ENCODE data around the gene COBLL1.
"Not testable (repeated sequence)": the region's sequence is repeated elsewhere in the genome, so short reads cannot be mapped to it uniquely, and the experiment has no call there.

COBLL1 gene

DNA sequence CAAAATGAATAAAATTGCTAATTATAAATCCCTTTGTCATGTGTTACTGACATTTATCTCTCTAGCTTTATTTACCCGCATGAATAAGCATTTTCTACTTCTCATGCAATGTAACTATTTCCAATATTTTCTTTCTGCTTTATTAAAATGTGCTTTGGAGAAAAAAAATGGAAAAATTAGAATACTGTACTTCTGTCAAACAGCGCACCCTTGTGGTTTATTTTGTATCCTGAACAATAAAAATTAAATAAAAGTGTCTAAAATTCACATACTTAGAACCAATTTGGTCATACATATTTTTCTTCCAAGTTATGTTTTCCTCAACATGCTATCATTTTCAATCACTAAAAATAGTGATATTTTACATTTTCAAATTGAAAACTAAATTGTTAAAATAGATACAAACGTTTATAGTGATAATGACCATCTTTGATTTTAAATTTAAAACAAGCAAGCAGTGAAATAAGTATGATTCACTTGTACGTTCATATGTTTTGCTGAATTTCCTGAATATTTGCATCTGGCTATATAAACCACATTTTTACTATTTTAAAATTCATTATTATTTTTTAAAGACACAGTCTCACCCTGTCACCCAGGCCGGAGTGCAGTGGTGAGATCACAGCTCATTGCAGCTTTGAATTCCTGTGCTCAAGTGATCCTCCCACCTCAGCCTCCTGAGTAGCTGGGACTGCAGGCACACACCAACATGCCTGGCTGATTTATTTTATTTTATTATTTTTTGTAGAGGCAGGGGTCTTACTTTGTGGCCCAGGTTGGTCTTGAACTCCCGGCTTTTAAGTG is 124.4 kb downstream of the COBLL1 start:
- no peaks in the 10 kb centered on the region for H3K27me3 ChIP-seq (ENCODE audit: insufficient read depth, low read depth, severe bottlenecking)
- H3K27ac ChIP-seq, result no peak overlapping the region
- no peaks in the 10 kb centered on the region for H3K9me3 ChIP-seq (ENCODE audit: severe bottlenecking)
- TF ChIP-seq CTCF (IDR thresholded peaks at IDR 0.05; ENCODE audit: low read depth, low read length), result no peak
- H3K4me3 ChIP-seq (ENCODE audit: low read depth, low read length), result no peak overlapping the region
- H3K36me3 ChIP-seq, result no peaks in the 10 kb centered on the region
- no peak for DNase-seq

GRCh38 chr2:164714471-164714870 is 127.2 kb downstream of the COBLL1 start:
- Histone ChIP-seq H3K9me3 (ENCODE audit: severe bottlenecking) (no peaks in the 10 kb centered on the region), H3K27me3 (ENCODE audit: insufficient read depth, low read depth, severe bottlenecking) (no peaks in the 10 kb centered on the region), H3K4me3 (ENCODE audit: low read depth, low read length) (no peak overlapping the region), H3K36me3 (no peaks in the 10 kb centered on the region), H3K27ac (no peak overlapping the region)
- no peak for TF ChIP-seq CTCF (IDR thresholded peaks at IDR 0.05; ENCODE audit: low read depth, low read length)
- peak; percentile 34 for DNase-seq

DNA sequence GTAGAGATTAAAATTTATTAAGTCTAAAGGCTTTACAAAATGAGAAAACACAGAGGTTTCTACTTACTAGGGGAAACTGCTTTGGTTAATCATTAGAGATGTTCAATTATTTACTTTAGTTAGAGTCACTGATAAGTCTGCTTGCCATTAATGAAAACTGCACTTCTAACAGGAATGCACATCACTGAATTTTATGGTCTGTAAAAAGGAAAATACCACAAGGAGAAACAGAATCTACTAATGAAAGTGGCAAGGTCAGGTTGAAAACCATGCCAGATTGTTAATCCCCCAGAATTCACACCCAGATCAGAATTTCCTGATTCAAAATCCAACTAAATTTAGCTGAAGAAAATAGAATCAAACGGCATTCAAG is 129.9 kb downstream of the COBLL1 start:
- no peaks in the 10 kb centered on the region for H3K27me3 ChIP-seq (ENCODE audit: insufficient read depth, low read depth, severe bottlenecking)
- H3K27ac ChIP-seq, result no peak overlapping the region
- no peaks in the 10 kb centered on the region for H3K36me3 ChIP-seq
- no peak overlapping the region for H3K4me3 ChIP-seq (ENCODE audit: low read depth, low read length)
- TF ChIP-seq CTCF (IDR thresholded peaks at IDR 0.05; ENCODE audit: low read depth, low read length), result no peak
- no peaks in the 10 kb centered on the region for H3K9me3 ChIP-seq (ENCODE audit: severe bottlenecking)
- DNase-seq, result no peak

- no peak for DNase-seq
- Histone ChIP-seq H3K27ac (no peak overlapping the region), H3K9me3 (ENCODE audit: severe bottlenecking) (no peaks in the 10 kb centered on the region), H3K27me3 (ENCODE audit: insufficient read depth, low read depth, severe bottlenecking) (no peaks in the 10 kb centered on the region), H3K36me3 (no peaks in the 10 kb centered on the region), H3K4me3 (ENCODE audit: low read depth, low read length) (no peak overlapping the region)
- TF ChIP-seq CTCF (IDR thresholded peaks at IDR 0.05; ENCODE audit: low read depth, low read length), result no peak
These were observed 130.5 kb downstream of the COBLL1 start for GRCh38 chr2:164710837-164711765.

DNA sequence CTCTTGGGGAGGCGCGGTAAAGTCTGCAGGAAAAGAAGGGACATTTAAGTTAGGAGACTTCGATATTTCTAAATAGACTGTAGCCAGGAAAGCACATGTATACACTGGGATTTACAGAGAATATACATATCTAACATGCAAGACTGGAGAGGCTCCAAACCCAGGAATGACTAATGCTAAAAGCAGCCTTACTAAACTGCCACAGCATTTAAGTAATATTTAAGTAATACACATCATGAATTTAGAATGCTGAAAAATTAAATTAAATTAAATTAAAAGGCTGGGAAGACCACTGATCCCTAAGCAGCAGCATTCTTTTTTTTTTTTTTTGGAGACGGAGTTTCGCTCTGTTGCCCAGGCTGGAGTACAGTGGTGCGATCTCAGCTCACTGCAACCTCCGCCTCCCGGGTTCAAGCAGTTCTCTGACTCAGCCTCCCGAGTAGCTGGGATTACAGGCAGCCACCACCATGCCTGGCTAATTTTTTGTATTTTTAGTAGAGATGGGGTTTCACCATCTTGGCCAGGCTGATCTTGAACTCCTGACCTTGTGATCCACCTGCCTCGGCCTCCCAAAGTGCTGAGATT is 131.3 kb downstream of the COBLL1 start:
- H3K27me3 ChIP-seq (ENCODE audit: insufficient read depth, low read depth, severe bottlenecking); DNase-seq; H3K4me3 ChIP-seq (ENCODE audit: low read depth, low read length); H3K27ac ChIP-seq; H3K9me3 ChIP-seq (ENCODE audit: severe bottlenecking); H3K36me3 ChIP-seq: not testable (repeated sequence)

DNA sequence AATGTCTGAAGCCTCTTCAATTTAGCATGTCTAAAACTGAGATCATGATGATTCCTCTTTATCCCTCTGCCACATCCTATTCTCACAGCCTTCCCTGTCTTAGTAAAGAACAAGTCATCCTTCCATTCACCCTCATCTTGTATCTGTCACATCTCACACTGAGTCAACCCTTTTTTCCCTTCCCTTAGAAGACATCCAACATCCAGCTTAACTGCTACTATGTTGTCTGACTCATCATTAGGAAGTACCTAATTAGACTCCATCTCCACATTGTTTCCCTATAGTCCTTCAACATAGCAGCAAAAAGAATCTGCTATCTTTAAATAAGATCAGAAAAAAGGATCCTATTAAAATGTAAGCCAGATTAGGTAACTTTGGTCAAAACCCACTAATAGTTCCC is 135.1 kb downstream of the COBLL1 start:
- Histone ChIP-seq H3K4me3 (ENCODE audit: low read depth, low read length) (no peak overlapping the region), H3K9me3 (ENCODE audit: severe bottlenecking) (no peaks in the 10 kb centered on the region), H3K27ac (no peak overlapping the region), H3K36me3 (no peaks in the 10 kb centered on the region; the same call in 1 of the 2 replicates), H3K27me3 (ENCODE audit: insufficient read depth, low read depth, severe bottlenecking) (no peaks in the 10 kb centered on the region)
- DNase-seq, result no peak
- TF ChIP-seq CTCF (IDR thresholded peaks at IDR 0.05; ENCODE audit: low read depth, low read length), result no peak
